ENCODE measurements around the gene NKAP.
"Not testable (repeated sequence)": the region's sequence is repeated elsewhere in the genome, so short reads cannot be mapped to it uniquely, and the experiment has no call there.

Gene NKAP

DNA sequence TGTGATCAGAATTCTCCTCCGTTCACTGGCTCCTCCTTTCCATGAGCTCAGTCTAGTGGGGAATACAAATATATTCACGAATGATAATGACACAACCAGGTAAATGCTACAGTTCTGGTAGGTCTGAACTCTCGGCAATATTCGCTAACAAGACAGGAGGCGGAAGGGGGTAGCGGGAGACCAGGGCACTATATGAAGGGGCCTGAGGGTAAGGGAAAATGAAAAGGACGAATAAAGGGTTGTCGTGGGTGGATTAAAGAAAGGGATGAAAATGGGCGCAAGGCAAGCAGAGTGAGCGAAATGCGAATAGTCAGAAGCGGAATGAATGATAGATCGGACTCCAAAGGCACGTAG, 743 bp downstream of the NKAP start:
- no peak for TF ChIP-seq CTCF (IDR thresholded peaks at IDR 0.05)
- no peaks in the 10 kb centered on the region for H3K36me3 ChIP-seq
- intact Hi-C loops (cut with DNase I; ENCODE audit: low total_unique reads): no loop called here
- peak overlapping the region; percentile 79 to 84 for H3K4me3 ChIP-seq
- peak overlapping the region; percentile 83 to 95 for H3K27ac ChIP-seq
- no peaks in the 10 kb centered on the region for H3K27me3 ChIP-seq
- H3K4me1 ChIP-seq: peaks cover 0 to 13% (median 5%) of the 10 kb centered on the region in 4 donors
- DNase-seq: no peak
- H3K9me3 ChIP-seq: no peaks in the 10 kb centered on the region

DNA sequence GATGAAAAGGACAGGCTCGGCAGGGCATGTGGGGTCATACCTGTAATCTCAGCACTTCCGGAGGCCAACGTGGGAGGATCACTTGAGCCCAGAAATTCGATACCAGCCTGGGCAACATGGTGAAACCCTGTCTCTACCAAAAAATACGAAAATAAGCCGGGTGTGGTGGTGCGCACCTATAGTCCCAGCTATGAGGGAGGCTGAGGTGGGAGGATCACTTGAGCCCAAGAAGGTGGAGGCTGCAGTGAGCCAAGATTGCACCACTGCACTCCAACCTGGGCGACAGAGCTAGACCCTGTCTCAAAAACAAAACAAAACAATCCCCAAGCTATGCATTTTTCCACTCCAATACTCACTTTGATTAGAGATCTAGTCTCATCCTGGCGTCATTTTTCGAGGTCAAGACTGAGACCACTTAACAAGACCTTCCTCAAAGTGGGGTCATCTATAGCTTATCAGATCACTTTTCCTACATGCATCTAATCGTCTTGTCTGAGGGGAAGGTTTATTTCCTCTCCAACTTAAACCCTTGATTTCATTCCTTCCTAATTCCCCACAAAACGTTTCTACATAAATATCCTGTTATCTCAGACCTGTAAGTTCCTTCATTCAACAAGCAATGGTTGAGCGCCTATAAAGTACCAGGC, 1.3 kb downstream of the NKAP start:
- peak overlapping the region; percentile 83 to 95 for H3K27ac ChIP-seq
- peak overlapping the region; percentile 79 to 84 for H3K4me3 ChIP-seq
- peaks cover 0 to 3% (median 0%) of the 10 kb centered on the region in 3 donors for H3K36me3 ChIP-seq
- no peak for DNase-seq
- no peaks in the 10 kb centered on the region for H3K9me3 ChIP-seq
- no peaks in the 10 kb centered on the region for H3K27me3 ChIP-seq
- no peak for TF ChIP-seq CTCF (IDR thresholded peaks at IDR 0.05)
- peaks cover 0 to 13% (median 5%) of the 10 kb centered on the region in 4 donors for H3K4me1 ChIP-seq
- intact Hi-C loops (cut with DNase I; ENCODE audit: low total_unique reads): no loop called here

DNA sequence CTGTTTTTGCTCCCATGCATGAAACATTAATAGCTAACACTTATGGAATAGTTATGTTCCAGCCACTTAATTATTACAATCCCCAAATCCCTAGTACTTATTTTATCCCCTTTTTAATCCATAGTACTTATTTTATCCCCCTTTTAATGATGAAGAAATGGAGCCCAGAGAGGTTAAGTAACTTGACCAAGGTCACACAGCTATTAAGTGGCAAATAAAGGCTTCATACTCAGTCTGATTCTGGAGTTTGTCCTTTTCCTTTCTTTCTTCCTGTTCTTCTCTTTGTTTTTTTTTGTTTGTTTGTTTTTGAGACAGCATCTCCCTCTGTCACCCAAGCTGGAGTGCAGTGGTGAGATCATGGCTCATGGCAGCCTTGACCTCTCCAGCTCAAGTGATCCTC, 2.2 kb downstream of the NKAP start:
- Histone ChIP-seq H3K36me3 (peaks cover 0 to 7% (median 2%) of the 10 kb centered on the region in 3 donors), H3K27me3 (no peaks in the 10 kb centered on the region), H3K27ac (no peak overlapping the region), H3K4me1 (peaks cover 0 to 13% (median 5%) of the 10 kb centered on the region in 4 donors), H3K4me3 (no peak overlapping the region), H3K9me3 (no peaks in the 10 kb centered on the region)
- intact Hi-C loops (cut with DNase I; ENCODE audit: low total_unique reads): no loop called here
- no peak for TF ChIP-seq CTCF (IDR thresholded peaks at IDR 0.05)
- no peak for DNase-seq

DNA sequence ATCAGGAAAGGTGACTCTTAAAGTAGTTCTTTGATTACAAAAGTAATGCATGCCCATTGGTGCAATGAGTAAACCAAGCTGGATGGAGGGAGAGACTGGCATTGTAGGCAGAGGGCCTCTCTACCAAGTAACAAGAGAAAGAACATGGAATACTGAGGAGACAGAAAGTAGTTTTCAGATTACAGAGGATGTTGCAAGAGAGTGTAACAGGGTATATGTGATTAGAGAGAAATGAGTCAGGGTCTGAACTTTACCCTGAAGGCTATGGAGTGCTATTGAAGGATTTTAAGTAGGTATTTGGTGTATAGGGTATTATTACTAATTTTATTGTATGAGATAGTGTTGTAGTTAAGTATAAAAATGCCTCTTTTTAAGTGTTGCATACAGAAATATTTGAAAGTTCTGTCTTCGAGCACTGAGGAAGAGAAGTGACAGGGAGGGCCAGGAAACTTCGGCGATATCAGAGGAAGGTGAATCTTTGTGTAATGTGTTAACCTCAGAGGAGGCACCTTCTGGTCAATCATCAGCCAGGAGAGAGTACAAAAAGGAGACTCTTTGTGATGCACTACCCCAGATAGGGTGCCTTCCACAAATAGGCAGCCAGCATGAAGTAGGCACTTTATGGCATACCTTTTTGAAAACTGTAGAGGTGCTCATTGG, 8.2 kb downstream of the NKAP start:
- no peaks in the 10 kb centered on the region for H3K4me1 ChIP-seq
- no peak for DNase-seq
- intact Hi-C loops (cut with DNase I; ENCODE audit: low total_unique reads): no loop called here
- H3K36me3 ChIP-seq: peaks cover 20 to 46% (median 27%) of the 10 kb centered on the region in 3 donors
- no peaks in the 10 kb centered on the region for H3K9me3 ChIP-seq
- H3K27ac ChIP-seq: no peak overlapping the region
- no peak for TF ChIP-seq CTCF (IDR thresholded peaks at IDR 0.05)
- no peaks in the 10 kb centered on the region for H3K27me3 ChIP-seq
- H3K4me3 ChIP-seq: no peak overlapping the region

DNA sequence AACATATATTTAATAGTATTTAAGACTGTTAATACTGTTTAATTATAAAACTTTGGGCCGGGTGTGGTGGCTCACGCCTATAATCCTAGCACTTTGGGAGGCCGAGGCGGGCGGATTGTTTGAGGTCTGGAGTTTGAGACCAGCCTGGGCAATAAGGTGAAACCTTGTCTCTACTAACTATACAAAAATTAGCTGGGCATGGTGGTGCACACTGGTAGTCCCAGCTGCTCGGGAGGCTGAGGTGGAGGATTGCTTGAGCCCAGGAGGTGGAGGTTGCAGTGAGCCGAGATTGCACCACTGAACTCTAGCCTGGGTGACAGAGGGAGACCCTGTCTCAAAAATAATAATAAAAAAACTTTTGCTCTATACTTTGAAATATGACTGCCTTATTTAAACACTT, 21.2 kb downstream of the NKAP start:
- intact Hi-C loops (cut with DNase I; ENCODE audit: low total_unique reads); H3K4me1 ChIP-seq; DNase-seq; H3K9me3 ChIP-seq; H3K4me3 ChIP-seq; H3K27me3 ChIP-seq; H3K27ac ChIP-seq: not testable (repeated sequence)
- H3K36me3 ChIP-seq: peaks cover 0 to 19% (median 6%) of the 10 kb centered on the region in 3 donors

GRCh38 chrX:119919835-119920585, 23.5 kb downstream of the NKAP start:
- no peak for TF ChIP-seq CTCF (IDR thresholded peaks at IDR 0.05)
- no peaks in the 10 kb centered on the region for H3K4me1 ChIP-seq
- no peak overlapping the region for H3K4me3 ChIP-seq
- intact Hi-C loops (cut with DNase I; ENCODE audit: low total_unique reads): no loop called here
- H3K9me3 ChIP-seq: no peaks in the 10 kb centered on the region
- no peak for DNase-seq
- H3K27ac ChIP-seq: no peak overlapping the region
- H3K36me3 ChIP-seq: peaks cover 0 to 13% (median 6%) of the 10 kb centered on the region in 3 donors
- H3K27me3 ChIP-seq: no peaks in the 10 kb centered on the region

All from tibial artery (tissue), 4 donors.